HEK293 (cell line): ENCODE results near the gene NPPA.
A peak's percentile ranks its signal among the peaks of the same experiment; 100 is the strongest.

ENCODE experiments used
- BCL11B ChIP-seq: fragments of 450-650 bp; formaldehyde crosslinking; IDR thresholded peaks from 2 replicates; pipeline ENCODE4 v1.5.1; 2016; ENCODE audit warnings: low read depth, missing biosample characterization, missing genetic modification characterization
- KLF10 ChIP-seq: fragments of 450-650 bp; IDR thresholded peaks from 2 replicates; pipeline ENCODE4 v1.5.1; 2018; ENCODE audit warnings: missing biosample characterization, mild to moderate bottlenecking, missing genetic modification characterization
- MEIS1 ChIP-seq: sonication (generic); formaldehyde crosslinking; IDR thresholded peaks from 2 replicates; pipeline ENCODE4 v1.8.1; 2022; ENCODE audit warnings: missing genetic modification reagents, mild to moderate bottlenecking, borderline replicate concordance
- SALL2 ChIP-seq: fragments of 450-650 bp; formaldehyde crosslinking; IDR thresholded peaks from 2 replicates; pipeline ENCODE4 v1.5.0; 2017; ENCODE audit warnings: missing biosample characterization, mild to moderate bottlenecking, missing genetic modification characterization, borderline replicate concordance
- SETDB1 ChIP-seq: IDR thresholded peaks from one replicate; pipeline ENCODE4 v1.6.1; 2017; ENCODE audit warnings: mild to moderate bottlenecking, low read length, moderate library complexity, mixed read lengths; ENCODE audit not compliant: insufficient read length
- ZBTB20 ChIP-seq: fragments of 450-650 bp; formaldehyde crosslinking; IDR thresholded peaks from 2 replicates; pipeline ENCODE4 v1.5.1; 2016; ENCODE audit warnings: missing biosample characterization, missing genetic modification characterization
- ZBTB8A ChIP-seq: fragments of 450-650 bp; formaldehyde crosslinking; IDR thresholded peaks from 2 replicates; pipeline ENCODE4 v1.5.1; 2016; ENCODE audit warnings: missing biosample characterization, missing genetic modification characterization
- ZNF558 ChIP-seq: fragments of 450-650 bp; formaldehyde crosslinking; IDR thresholded peaks from 2 replicates; pipeline ENCODE4 v1.5.1; 2016; ENCODE audit warnings: missing biosample characterization, missing genetic modification characterization
- TF ChIP-seq, protein P1 (sequence below): fragments of 450-650 bp; formaldehyde crosslinking; IDR thresholded peaks from 2 replicates; pipeline ENCODE4 v1.5.1; 2016; ENCODE audit warnings: missing biosample characterization, missing genetic modification characterization
- TF ChIP-seq, protein P2 (sequence below): fragments of 450-650 bp; formaldehyde crosslinking; IDR thresholded peaks from 2 replicates; pipeline ENCODE4 v1.5.1; 2016; ENCODE audit warnings: missing biosample characterization, missing genetic modification characterization, borderline replicate concordance

DNA sequence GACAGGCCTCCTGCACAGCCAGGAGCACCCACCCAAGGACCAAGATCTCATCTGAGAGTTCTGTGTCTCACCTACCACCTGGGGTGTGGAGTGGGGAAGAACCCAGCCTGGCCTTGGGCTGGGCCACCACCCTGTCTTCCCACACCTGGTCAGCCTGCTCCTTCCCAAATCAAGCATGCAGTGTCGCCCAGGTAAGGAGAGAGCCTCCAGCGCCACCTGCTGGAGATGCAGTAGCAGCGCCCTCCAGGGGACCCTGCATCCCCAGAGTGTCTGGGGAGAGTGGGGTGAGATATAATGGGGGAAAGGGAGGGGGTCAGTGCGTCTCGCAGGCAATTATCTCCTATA, 46.3 kb upstream of the NPPA start:
- TF ChIP-seq SETDB1 (no peak), ZBTB20 (tag by site-specific recombination) (no peak), ZNF558 (tag by site-specific recombination) (no peak), MEIS1 (no peak), BCL11B (tag by site-specific recombination) (no peak), SALL2 (tag by site-specific recombination) (no peak), KLF10 (tag by site-specific recombination) (no peak), ZBTB8A (tag by site-specific recombination) (no peak)
- TF ChIP-seq, protein P1, sequence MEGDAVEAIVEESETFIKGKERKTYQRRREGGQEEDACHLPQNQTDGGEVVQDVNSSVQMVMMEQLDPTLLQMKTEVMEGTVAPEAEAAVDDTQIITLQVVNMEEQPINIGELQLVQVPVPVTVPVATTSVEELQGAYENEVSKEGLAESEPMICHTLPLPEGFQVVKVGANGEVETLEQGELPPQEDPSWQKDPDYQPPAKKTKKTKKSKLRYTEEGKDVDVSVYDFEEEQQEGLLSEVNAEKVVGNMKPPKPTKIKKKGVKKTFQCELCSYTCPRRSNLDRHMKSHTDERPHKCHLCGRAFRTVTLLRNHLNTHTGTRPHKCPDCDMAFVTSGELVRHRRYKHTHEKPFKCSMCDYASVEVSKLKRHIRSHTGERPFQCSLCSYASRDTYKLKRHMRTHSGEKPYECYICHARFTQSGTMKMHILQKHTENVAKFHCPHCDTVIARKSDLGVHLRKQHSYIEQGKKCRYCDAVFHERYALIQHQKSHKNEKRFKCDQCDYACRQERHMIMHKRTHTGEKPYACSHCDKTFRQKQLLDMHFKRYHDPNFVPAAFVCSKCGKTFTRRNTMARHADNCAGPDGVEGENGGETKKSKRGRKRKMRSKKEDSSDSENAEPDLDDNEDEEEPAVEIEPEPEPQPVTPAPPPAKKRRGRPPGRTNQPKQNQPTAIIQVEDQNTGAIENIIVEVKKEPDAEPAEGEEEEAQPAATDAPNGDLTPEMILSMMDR: peak; percentile 64
- TF ChIP-seq, protein P2, sequence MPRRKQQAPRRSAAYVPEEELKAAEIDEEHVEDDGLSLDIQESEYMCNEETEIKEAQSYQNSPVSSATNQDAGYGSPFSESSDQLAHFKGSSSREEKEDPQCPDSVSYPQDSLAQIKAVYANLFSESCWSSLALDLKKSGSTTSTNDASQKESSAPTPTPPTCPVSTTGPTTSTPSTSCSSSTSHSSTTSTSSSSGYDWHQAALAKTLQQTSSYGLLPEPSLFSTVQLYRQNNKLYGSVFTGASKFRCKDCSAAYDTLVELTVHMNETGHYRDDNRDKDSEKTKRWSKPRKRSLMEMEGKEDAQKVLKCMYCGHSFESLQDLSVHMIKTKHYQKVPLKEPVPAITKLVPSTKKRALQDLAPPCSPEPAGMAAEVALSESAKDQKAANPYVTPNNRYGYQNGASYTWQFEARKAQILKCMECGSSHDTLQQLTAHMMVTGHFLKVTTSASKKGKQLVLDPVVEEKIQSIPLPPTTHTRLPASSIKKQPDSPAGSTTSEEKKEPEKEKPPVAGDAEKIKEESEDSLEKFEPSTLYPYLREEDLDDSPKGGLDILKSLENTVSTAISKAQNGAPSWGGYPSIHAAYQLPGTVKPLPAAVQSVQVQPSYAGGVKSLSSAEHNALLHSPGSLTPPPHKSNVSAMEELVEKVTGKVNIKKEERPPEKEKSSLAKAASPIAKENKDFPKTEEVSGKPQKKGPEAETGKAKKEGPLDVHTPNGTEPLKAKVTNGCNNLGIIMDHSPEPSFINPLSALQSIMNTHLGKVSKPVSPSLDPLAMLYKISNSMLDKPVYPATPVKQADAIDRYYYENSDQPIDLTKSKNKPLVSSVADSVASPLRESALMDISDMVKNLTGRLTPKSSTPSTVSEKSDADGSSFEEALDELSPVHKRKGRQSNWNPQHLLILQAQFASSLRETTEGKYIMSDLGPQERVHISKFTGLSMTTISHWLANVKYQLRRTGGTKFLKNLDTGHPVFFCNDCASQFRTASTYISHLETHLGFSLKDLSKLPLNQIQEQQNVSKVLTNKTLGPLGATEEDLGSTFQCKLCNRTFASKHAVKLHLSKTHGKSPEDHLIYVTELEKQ (tag by site-specific recombination): no peak
